Cardiac fibroblast (primary cell): ENCODE data around the gene CLDN22.

Source experiments
- DNase-seq, 2 donors: peaks; one replicate each; pipeline versions ENCODE4 v3.0.0 to v3.0.0-alpha.2; 2010; ENCODE audit warnings: low read depth in 2 of 2
- H3K4me3 ChIP-seq, 2 donors: replicated peaks in 1 of 2; 1 replicate in 1 of 2; 2 replicates in 1 of 2; pipeline ENCODE4 v1.5.1; 2011; ENCODE audit warnings: low read depth in 2 of 2, low read length in 2 of 2, mild to moderate bottlenecking in 2 of 2, moderate library complexity in 1 of 2
- TF ChIP-seq, protein P1 (sequence below): IDR thresholded peaks from one replicate; pipeline ENCODE4 v1.5.1; 2011; ENCODE audit warnings: low read depth, mild to moderate bottlenecking, low read length, inconsistent platforms

The CLDN22 gene

GRCh38 chr4:183268556-183268955, 51.5 kb downstream of the CLDN22 start:
- no peak overlapping the region for H3K4me3 ChIP-seq
- TF ChIP-seq, protein P1, sequence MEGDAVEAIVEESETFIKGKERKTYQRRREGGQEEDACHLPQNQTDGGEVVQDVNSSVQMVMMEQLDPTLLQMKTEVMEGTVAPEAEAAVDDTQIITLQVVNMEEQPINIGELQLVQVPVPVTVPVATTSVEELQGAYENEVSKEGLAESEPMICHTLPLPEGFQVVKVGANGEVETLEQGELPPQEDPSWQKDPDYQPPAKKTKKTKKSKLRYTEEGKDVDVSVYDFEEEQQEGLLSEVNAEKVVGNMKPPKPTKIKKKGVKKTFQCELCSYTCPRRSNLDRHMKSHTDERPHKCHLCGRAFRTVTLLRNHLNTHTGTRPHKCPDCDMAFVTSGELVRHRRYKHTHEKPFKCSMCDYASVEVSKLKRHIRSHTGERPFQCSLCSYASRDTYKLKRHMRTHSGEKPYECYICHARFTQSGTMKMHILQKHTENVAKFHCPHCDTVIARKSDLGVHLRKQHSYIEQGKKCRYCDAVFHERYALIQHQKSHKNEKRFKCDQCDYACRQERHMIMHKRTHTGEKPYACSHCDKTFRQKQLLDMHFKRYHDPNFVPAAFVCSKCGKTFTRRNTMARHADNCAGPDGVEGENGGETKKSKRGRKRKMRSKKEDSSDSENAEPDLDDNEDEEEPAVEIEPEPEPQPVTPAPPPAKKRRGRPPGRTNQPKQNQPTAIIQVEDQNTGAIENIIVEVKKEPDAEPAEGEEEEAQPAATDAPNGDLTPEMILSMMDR, result no peak
- DNase-seq, result no peak
